ENCODE data around the gene ANAPC5.
"Not testable (repeated sequence)": the region's sequence is repeated elsewhere in the genome, so short reads cannot be mapped to it uniquely, and the experiment has no call there.

Gene ANAPC5, protein sequence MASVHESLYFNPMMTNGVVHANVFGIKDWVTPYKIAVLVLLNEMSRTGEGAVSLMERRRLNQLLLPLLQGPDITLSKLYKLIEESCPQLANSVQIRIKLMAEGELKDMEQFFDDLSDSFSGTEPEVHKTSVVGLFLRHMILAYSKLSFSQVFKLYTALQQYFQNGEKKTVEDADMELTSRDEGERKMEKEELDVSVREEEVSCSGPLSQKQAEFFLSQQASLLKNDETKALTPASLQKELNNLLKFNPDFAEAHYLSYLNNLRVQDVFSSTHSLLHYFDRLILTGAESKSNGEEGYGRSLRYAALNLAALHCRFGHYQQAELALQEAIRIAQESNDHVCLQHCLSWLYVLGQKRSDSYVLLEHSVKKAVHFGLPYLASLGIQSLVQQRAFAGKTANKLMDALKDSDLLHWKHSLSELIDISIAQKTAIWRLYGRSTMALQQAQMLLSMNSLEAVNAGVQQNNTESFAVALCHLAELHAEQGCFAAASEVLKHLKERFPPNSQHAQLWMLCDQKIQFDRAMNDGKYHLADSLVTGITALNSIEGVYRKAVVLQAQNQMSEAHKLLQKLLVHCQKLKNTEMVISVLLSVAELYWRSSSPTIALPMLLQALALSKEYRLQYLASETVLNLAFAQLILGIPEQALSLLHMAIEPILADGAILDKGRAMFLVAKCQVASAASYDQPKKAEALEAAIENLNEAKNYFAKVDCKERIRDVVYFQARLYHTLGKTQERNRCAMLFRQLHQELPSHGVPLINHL

DNA sequence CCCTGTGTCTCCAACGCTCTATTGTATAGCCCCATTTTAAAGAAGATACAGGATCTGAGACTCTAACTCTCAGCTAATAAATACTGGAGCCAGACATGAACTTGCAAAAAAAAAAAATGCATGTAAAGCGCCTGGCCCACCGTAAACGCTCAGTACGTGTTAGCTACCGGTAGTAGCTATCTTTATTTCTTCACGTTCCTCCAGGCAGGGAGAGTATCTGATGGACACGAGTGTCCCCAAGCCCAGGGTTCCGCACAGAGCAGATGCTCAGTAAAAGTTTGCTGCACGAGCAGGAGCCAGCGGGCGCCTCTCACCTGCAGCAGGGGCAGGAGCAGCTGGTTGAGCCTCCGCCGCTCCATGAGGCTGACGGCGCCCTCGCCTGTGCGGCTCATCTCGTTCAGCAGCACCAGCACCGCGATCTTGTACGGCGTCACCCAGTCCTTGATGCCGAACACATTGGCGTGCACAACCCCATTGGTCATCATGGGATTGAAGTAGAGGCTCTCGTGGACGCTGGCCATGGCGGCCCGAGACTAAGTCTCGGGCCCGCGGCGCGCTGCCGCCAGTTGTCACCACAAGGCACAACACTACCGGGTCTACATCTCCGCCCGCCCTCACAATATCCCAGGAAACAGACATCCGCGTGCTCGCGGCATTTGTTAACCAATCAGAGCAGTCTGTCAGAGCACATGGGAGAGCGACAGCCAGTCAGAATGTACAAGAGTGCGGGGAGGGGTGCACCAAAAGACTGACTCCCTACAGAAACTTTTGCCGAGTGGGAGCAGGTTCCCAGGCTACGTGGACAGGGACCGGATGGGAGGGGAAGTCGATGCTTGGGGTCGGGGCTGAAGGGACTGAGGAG, at the start of gene ANAPC5:
ANAPC5 (minus strand) TSS at position 592 of the 862 bp plus-strand sequence; CDS start at position 521, 71 bp downstream.
- peak; percentile 99 for DNase-seq (ENCODE audit: low spot score)

DNA sequence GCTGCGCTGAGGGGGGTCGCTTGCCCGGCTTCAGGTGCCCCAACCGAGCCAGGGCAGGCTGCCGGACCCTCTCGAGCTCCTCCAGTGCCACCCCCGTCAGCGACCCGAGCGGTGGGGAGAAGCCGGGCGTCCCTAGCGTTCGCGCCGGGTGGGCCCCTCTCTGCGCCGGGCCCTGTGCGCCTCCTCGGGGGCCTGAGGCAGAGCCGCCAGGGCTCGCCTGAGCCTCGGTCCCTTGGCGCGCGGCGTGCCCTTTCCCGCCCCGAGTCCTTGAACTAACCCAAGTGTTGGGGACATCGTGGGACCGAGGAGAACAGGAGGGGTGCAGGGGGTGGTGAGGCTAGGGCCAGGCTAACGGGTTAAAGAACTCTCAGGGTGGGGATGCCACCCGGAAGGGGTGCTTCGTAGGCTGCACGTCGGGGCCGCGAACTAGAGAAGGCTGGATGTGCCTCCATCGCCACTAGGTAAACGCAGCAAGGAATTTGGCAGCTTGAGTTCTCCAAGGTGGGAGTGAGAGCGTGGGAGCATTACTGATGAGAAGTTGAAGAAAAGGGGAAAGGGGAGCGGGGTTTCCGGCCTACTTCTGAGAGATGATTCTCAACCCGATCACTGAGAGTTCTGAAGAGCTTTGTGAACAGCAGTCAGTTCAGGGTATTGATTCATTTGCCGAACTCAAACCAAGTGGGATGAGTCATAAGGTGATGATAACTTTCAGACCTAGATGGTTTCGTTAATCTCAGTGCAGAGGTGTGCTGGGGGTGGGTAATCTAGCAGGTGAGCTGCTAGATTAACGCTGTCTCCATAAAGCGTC, 48.3 kb upstream of the ANAPC5 start:
- peak; percentile 21 for DNase-seq (ENCODE audit: low spot score)

GRCh38 chr12:121399391-121400331, 47.5 kb upstream of the ANAPC5 start, which contains the start of gene RNF34:
Gene RNF34 (plus strand): TSS chr12:121400118. CDS start chr12:121400213, 95 bp downstream.
- peak; percentile 99 for DNase-seq (ENCODE audit: low spot score)

- DNase-seq (ENCODE audit: low spot score): no peak
These were observed 46.1 kb upstream of the ANAPC5 start for GRCh38 chr12:121398355-121398754.

DNA sequence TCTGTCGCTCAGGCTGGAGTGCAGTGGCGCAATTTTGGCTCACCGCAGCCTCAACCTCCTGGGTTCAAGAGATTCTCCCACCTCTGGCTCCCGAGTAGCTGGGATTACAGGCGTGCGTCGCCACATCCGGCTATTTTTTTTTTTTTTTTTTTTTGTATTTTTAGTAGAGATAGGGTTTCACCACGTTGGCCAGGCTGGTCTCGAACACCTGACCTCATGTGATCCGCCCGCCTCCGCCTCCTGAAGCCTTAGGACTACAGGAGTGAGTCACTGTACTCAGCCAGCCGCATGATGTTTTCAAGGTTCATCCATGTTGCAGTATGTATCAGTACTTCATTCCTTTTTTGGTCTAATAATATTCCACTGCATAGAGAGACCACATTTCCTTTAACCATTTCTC, 45.3 kb upstream of the ANAPC5 start:
- no peak for DNase-seq (ENCODE audit: low spot score)

- DNase-seq (ENCODE audit: low spot score): no peak
These were observed 40.1 kb upstream of the ANAPC5 start for GRCh38 chr12:121392325-121392716.

- DNase-seq (ENCODE audit: low spot score): peak; percentile 63
These were observed 39.6 kb upstream of the ANAPC5 start for GRCh38 chr12:121391619-121392324.

DNA sequence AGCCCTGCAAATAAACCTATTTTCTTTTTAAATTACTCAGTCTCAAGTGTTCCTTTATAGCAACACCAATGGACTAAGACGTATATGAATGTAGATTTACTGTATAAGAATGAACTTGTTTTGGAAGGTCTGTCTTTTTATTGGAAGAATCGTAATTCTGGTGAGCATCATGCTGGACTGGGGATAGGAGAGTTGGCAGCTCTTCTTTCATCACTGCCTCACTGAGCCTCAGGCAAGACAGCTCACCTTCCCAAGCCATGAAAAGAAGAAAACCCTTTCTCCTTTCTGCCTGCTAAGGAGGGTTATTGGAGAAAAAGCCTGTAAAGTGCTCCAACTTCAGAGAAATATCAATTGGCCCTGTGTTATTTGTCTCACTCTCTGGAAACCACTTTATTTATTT, 38.6 kb upstream of the ANAPC5 start:
- no peak for DNase-seq (ENCODE audit: low spot score)

DNA sequence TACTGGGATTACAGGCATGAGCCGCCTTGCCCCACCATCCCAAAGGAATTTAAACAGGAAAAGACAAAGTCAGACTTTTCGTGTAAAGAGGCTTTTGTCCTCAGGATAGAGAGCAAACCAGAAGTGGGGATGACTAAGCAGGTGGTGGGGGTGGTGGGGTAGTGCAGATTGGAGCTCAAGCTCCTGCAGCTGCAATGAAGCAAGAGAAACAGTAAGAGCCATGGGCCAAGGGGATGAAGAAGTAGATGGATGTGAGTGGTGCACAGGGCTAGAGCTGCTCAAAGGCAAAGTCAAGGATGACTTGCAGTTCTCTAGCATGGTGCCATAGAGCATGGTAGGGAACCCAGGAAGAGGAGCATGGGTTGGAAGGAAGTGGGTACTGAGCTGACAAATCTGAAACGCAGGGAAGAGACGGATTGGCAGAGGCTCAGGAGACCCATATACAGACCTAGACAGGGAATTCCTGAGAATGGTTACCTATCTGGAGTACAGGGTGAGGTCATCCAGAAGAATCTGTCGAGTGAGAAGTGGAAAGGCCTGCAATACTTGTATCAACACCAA, 36.3 kb upstream of the ANAPC5 start:
- DNase-seq (ENCODE audit: low spot score): peak; percentile 79

- not testable (repeated sequence) for DNase-seq (ENCODE audit: low spot score)
These were observed 32.7 kb upstream of the ANAPC5 start for GRCh38 chr12:121384891-121385290.

DNA sequence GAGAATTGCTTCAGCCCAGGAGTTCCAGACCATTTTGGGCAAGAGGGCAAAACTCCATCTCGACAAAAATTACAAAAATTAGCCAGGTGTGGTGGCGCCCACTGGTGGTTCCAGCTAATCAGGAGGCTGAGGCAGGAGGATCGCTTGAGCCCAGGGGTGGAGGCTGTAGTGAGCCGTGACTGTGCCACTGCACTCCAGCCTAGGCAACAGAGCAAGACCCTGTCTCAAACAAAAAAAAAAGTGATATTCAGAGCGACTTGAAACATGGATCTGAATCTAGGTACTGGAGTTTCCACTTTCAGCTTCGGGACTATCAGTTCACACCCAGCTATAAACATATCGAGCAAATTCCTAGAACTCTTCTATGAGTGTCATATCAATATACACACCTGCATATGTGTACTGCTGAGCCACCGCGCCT, 31.4 kb upstream of the ANAPC5 start:
- DNase-seq (ENCODE audit: low spot score): no peak

DNA sequence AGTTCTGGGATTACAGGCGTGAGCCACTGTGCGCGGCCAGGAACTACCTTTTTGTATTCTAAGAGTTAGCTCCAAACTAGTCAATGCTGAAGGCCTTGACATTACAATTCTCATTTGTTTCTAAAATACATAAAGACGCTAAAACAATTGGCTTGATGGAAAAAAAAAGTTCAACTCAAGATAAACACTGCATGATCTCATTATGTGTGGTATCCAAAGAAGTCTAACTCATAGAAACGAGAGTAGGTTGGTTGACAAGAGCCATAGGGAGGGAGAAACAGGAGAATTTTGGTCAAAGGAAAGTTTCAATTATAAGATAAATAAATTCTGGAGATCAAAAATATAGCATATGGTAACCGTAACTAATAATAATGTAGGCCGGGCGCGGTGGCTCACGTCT, 27.7 kb upstream of the ANAPC5 start:
- no peak for DNase-seq (ENCODE audit: low spot score)

DNA sequence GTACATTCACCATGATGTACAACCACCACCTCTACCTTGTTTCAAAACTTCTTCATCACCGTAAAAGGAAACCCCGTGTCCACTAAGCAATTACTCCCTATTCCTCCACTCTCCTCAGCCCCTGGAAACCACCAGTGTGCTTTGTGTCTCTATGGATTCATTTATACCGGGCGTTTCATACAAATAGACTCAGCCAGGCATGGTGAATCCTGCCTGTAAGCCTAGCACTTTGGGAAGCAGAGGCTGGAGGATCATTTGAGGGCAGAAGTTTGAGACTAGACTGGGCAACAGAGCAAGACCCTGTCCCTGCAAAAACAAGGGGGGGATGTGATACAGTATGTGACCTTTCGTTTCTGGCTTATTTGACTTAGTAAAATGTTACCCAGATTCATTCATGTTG, 26.5 kb upstream of the ANAPC5 start:
- no peak for DNase-seq (ENCODE audit: low spot score)

DNA sequence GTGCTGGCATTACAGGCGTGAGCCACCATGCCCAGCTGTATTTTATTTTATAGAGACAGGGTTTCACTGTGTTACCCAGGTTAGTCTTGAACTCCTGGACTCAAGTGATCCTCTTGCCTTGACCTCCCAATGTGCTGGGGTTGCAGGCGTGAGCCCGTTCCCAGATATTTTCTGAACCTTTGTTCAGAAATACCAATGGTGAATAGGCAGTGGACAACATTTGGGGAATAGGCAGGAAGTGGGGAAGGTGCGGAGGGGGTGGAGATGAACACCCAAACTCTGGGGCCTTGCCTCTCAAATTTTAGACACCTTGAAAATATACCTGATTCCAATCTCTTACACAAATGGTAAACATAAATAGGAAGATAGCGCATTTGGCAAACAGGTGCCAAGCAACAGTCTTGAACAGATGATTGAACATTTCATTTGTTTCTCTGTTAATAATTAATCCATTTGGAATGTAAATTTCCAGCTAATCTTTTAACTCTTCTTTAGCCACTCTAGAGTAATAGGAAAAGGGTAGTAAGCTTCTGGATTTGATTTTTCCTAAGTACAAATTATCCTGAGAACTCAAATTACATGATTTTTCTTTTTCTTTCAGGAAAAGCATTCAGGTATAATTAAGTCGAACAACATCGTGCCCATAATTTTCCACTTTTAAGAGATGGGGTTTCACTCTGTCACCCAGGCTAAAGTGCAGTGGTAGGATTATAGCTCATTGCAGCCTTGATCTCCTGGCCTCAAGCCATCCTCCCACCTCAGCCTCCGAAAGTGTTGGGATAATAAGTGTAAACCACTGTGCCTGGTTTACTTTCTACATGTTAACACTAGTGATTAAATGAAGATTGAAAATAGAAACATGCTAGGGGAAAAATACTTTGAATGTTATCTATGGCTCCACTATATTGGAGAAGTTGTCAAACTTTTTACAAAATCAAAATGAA, 24.8 kb upstream of the ANAPC5 start:
- DNase-seq (ENCODE audit: low spot score): no peak

GRCh38 chr12:121374945-121375584, 22.9 kb upstream of the ANAPC5 start:
- not testable (repeated sequence) for DNase-seq (ENCODE audit: low spot score)

DNA sequence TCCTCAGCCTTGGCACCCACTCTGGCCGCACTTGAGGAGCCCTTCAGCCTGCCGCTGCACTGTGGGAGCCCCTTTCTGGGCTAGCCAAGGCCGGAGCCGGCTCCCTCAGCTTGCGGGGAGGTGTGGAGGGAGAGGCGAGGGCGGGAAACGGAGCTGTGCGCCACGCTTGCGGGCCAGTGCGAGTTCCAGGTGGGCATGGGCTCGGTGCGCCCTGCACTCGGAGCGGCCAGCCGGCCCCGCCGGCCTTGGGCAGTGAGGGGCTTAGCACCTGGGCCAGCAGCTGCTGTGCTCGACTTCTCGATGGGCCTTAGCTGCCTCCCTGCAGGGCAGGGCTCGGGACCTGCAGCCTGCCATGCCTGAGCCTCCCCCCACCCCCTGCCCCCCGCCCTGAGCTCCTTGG, 22.1 kb upstream of the ANAPC5 start:
- not testable (repeated sequence) for DNase-seq (ENCODE audit: low spot score)

- no peak for DNase-seq (ENCODE audit: low spot score)
These were observed 21.5 kb upstream of the ANAPC5 start for GRCh38 chr12:121373755-121374154.
